HepG2 (cell line): ENCODE results near the gene LIPH. TPM values are rescaled to one million over a fixed set of nuclear protein-coding genes. Genes with fewer than 3 reads are reported as not detected.

Experiments
- ATAC-seq: fragments of 200-7000 bp; cut with Tn5 transposase; 3 replicates; pipeline ENCODE4 v1.9.1; 2020; ENCODE audit warnings: mild to moderate bottlenecking, moderate library complexity
- BruUV-seq: library from RNA; stranded (reverse); fragments of 400-500 nt; replicated peaks from 2 replicates; lab custom pipeline; 2021; lab: Mats Ljungman, UMichigan
- CTCF ChIA-PET: fragments of 300-600 bp; formaldehyde crosslinking; extraction: SDS; loops from one replicate; lab custom pipeline; 2021; ENCODE audit warnings: low total read pairs, inconsistent platforms, low intra/inter-chr PET ratio; lab: Yijun Ruan, JAX
- POLR2A ChIA-PET: fragments of 350-600 bp; sonication (Branson Sonifier 250); formaldehyde crosslinking; loops from one replicate; lab custom pipeline; 2020; ENCODE audit warnings: antibody characterized with exemption, inconsistent platforms; lab: Yijun Ruan, JAX
- DNase-seq: peaks from one replicate; pipeline ENCODE4 v3.0.0-alpha.2; 2015; ENCODE audit warnings: low spot score
- FAIRE-seq: peaks from 3 replicates; lab custom pipeline; 2011; peaks lifted over from hg19 to GRCh38; lab: Jason Lieb, UNC
- H2AFZ ChIP-seq: one replicate; pipeline ENCODE4 v1.6.1; 2011; ENCODE audit warnings: low read length, inconsistent platforms
- H3K27ac ChIP-seq: fragments of 300-600 bp; 3 replicates; pipeline ENCODE4 v1.8.0; 2011; ENCODE audit warnings: mixed run types, mild to moderate bottlenecking, mixed read lengths, low read length, inconsistent platforms; ENCODE audit not compliant: insufficient read depth; ENCODE audit errors: extremely low read length
- H3K27me3 ChIP-seq, 2 experiments: fragments of 200-600 bp in 1 of 2; 2 replicates in 1 of 2; 3 replicates in 1 of 2; pipeline versions ENCODE4 v1.6.0 to v1.8.0; 2011; ENCODE audit warnings: low read length in 2 of 2, mild to moderate bottlenecking in 2 of 2, moderate library complexity in 2 of 2, inconsistent platforms in 1 of 2; ENCODE audit not compliant: insufficient read depth in 2 of 2, control insufficient read depth in 1 of 2
- H3K36me3 ChIP-seq, 2 experiments: fragments of 200-600 bp in 1 of 2; replicated peaks in 1 of 2; 2 replicates in 1 of 2; 3 replicates in 1 of 2; pipeline versions ENCODE4 v1.5.1 to v1.8.0; 2011; ENCODE audit warnings: low read length in 2 of 2, inconsistent platforms in 1 of 2; ENCODE audit not compliant: insufficient read depth in 2 of 2, control insufficient read depth in 1 of 2
- H3K4me1 ChIP-seq: 2 replicates; pipeline ENCODE4 v1.5.1; 2012; ENCODE audit warnings: low read length, inconsistent platforms; ENCODE audit not compliant: insufficient read depth
- H3K4me2 ChIP-seq: 2 replicates; pipeline ENCODE4 v1.6.0; 2011; ENCODE audit warnings: low read depth, low read length, inconsistent platforms
- H3K4me3 ChIP-seq, 3 experiments: fragments of 200-600 bp in 1 of 3; sonication (generic), shearing (Covaris generic) in 1 of 3; replicated peaks in 1 of 3; 2 replicates each; pipeline ENCODE4 v1.5.1; 2011 to 2016; ENCODE audit warnings: low read length in 3 of 3, inconsistent platforms in 2 of 3, low read depth in 2 of 3, mild to moderate bottlenecking in 2 of 3, control low read depth in 1 of 3, mixed read lengths in 1 of 3; ENCODE audit not compliant: insufficient read depth in 1 of 3
- H3K79me2 ChIP-seq: one replicate; pipeline ENCODE4 v1.6.1; 2011; ENCODE audit warnings: low read length, inconsistent platforms; ENCODE audit not compliant: insufficient read depth
- H3K9ac ChIP-seq: 2 replicates; pipeline ENCODE4 v1.6.0; 2011; ENCODE audit warnings: mild to moderate bottlenecking, low read depth, low read length, inconsistent platforms; ENCODE audit not compliant: insufficient read depth
- H3K9me3 ChIP-seq: 2 replicates; pipeline ENCODE4 v1.5.1; 2012; ENCODE audit warnings: mild to moderate bottlenecking, low read length
- H4K20me1 ChIP-seq: 2 replicates; pipeline ENCODE4 v1.6.0; 2011; ENCODE audit warnings: inconsistent platforms, mild to moderate bottlenecking, low read length, moderate library complexity; ENCODE audit not compliant: insufficient read depth
- AGO1 ChIP-seq: fragments of 200-400 bp; formaldehyde crosslinking; IDR thresholded peaks from 2 replicates; pipeline ENCODE4 v1.6.1; 2017; ENCODE audit warnings: mild to moderate bottlenecking, low read depth, low read length, moderate library complexity; ENCODE audit not compliant: poor library complexity, severe bottlenecking
- AHR ChIP-seq: IDR thresholded peaks from 2 replicates; pipeline ENCODE4 v1.6.1; 2018; ENCODE audit warnings: missing genetic modification reagents, missing compliant biosample characterization
- CAMTA2 ChIP-seq: sonication (generic); formaldehyde crosslinking; IDR thresholded peaks from 2 replicates; pipeline ENCODE4 v1.4.0; 2020; ENCODE audit warnings: mild to moderate bottlenecking, missing genetic modification reagents, borderline replicate concordance
- CCAR2 ChIP-seq: fragments of 200-400 bp; formaldehyde crosslinking; optimal IDR thresholded peaks from 2 replicates; pipeline ENCODE3; 2018; ENCODE audit warnings: low read depth, mild to moderate bottlenecking, low read length, moderate library complexity
- CHCHD3 ChIP-seq: sonication (generic); formaldehyde crosslinking; IDR thresholded peaks from 2 replicates; pipeline ENCODE4 v1.8.0; 2022; ENCODE audit warnings: mild to moderate bottlenecking, missing genetic modification reagents, moderate library complexity
- EZH2 ChIP-seq: conservative IDR thresholded peaks from 2 replicates; pipeline ENCODE4 v1.6.1; 2012; ENCODE audit warnings: mild to moderate bottlenecking, low read depth, low read length, moderate library complexity
- HNRNPLL ChIP-seq: fragments of 200-400 bp; formaldehyde crosslinking; IDR thresholded peaks from 2 replicates; pipeline ENCODE4 v1.6.1; 2017; ENCODE audit warnings: mild to moderate bottlenecking, low read depth, low read length; ENCODE audit not compliant: poor library complexity, severe bottlenecking
- NCOA1 ChIP-seq: sonication (generic); formaldehyde crosslinking; IDR thresholded peaks from 2 replicates; pipeline ENCODE4 v1.9.0; 2021; ENCODE audit warnings: missing genetic modification reagents
- RBFOX2 ChIP-seq: fragments of 200-400 bp; formaldehyde crosslinking; IDR thresholded peaks from 2 replicates; pipeline ENCODE4 v1.6.1; 2017; ENCODE audit warnings: low read depth, mild to moderate bottlenecking, low read length
- TBX2 ChIP-seq: sonication (generic); formaldehyde crosslinking; IDR thresholded peaks from 2 replicates; pipeline ENCODE4 v1.5.0; 2020; ENCODE audit warnings: missing genetic modification reagents, mild to moderate bottlenecking, borderline replicate concordance
- ZBTB1 ChIP-seq: sonication (generic); formaldehyde crosslinking; IDR thresholded peaks from 2 replicates; pipeline ENCODE4 v1.4.0; 2020; ENCODE audit warnings: missing genetic modification reagents, borderline replicate concordance
- ZBTB8A ChIP-seq: sonication (generic); formaldehyde crosslinking; IDR thresholded peaks from 2 replicates; pipeline ENCODE4 v1.4.0; 2020; ENCODE audit warnings: mild to moderate bottlenecking, low read depth, missing genetic modification reagents, borderline replicate concordance
- ZNF124 ChIP-seq: sonication (generic); formaldehyde crosslinking; IDR thresholded peaks from 2 replicates; pipeline ENCODE4 v1.4.0; 2020; ENCODE audit warnings: missing genetic modification reagents
- ZNF136 ChIP-seq: sonication (generic); formaldehyde crosslinking; IDR thresholded peaks from 2 replicates; pipeline ENCODE4 v1.8.1; 2022; ENCODE audit warnings: low read depth, mild to moderate bottlenecking, moderate library complexity, missing genetic modification reagents
- ZNF17 ChIP-seq: sonication (generic); formaldehyde crosslinking; IDR thresholded peaks from 2 replicates; pipeline ENCODE4 v1.5.0; 2020; ENCODE audit warnings: mild to moderate bottlenecking, missing genetic modification reagents
- ZNF329 ChIP-seq: sonication (generic); formaldehyde crosslinking; IDR thresholded peaks from 2 replicates; pipeline ENCODE4 v1.9.0; 2021; ENCODE audit warnings: low read depth, mild to moderate bottlenecking, missing genetic modification reagents
- ZNF34 ChIP-seq: sonication (generic); formaldehyde crosslinking; IDR thresholded peaks from 2 replicates; pipeline ENCODE4 v1.4.0; 2020; ENCODE audit warnings: mild to moderate bottlenecking, missing genetic modification reagents, borderline replicate concordance
- ZNF530 ChIP-seq: sonication (generic); formaldehyde crosslinking; IDR thresholded peaks from 2 replicates; pipeline ENCODE4 v1.5.0; 2020; ENCODE audit warnings: low read depth, mild to moderate bottlenecking, missing genetic modification reagents
- WGBS: methylation state at CpG from one replicate; pipeline ENCODE4 v1.1.6; 2017; ENCODE audit warnings: low lambda C conversion rate; 5-methylcytosine and 5-hydroxymethylcytosine counted together
- in situ Hi-C: cut with HindIII; loops from 2 replicates; pipeline ENCODE4 v1.10.0; 2017; ENCODE audit warnings: low pct_unique_long_range_greater_than_20kb; ENCODE audit not compliant: extremely low pct_ligation_motif_present
- intact Hi-C: fragments of 100-400 bp; cut with micrococcal nuclease; formaldehyde crosslinking; loops from one replicate; pipeline ENCODE4 v1.10.0; 2022; ENCODE audit not compliant: unreplicated experiment
- polyA plus RNA-seq, 8 experiments: library from polyadenylated mRNA; depleted of rRNA in 3 of 8; stranded (reverse) in 7 of 8; unstranded in 1 of 8; fragments of >200 nt; fragmentation: Illumina TruSeq in 4 of 8; extraction: Trizol in 4 of 8; gene quantifications; 2 replicates each; pipeline versions ENCODE4 v1.2.1 to v1.2.3, GENCODE V29; 2011 to 2016; ENCODE audit warnings: low read depth in 4 of 8, missing spikeins in 1 of 8, mixed read lengths in 1 of 8; ENCODE audit not compliant: insufficient read depth in 1 of 8
- total RNA-seq, 5 experiments: library from RNA; depleted of rRNA; stranded (reverse); fragments of >200 nt; fragmentation: Illumina TruSeq; extraction: Trizol; gene quantifications; 2 replicates each; pipeline ENCODE4 v1.2.3, GENCODE V29; 2016; ENCODE audit warnings: low read depth in 1 of 5

The LIPH gene
- total and polyA plus RNA-seq, 2 of the 13 experiments (the other 11 are each of a cell fraction or from before 2014, with no cell fraction given): 0.09 to 0.34 TPM

- no peak overlapping the region for H3K27ac ChIP-seq
- TF ChIP-seq RBFOX2 (no peak), AHR (CRISPR knock-in tag) (no peak), TBX2 (CRISPR knock-in tag) (no peak), ZNF34 (CRISPR knock-in tag) (no peak), ZNF124 (CRISPR knock-in tag) (no peak), ZBTB8A (CRISPR knock-in tag) (no peak), ZNF17 (CRISPR knock-in tag) (no peak), CHCHD3 (no peak), CAMTA2 (no peak), ZBTB1 (no peak), EZH2 (no peak), ZNF329 (no peak), AGO1 (no peak), HNRNPLL (no peak), ZNF136 (no peak), NCOA1 (CRISPR knock-in tag) (no peak), ZNF530 (no peak), CCAR2 (no peak)
- TF ChIP-seq, all 625 proteins: peak for 0
- H3K4me2 ChIP-seq: no peak overlapping the region
- no peaks in the 10 kb centered on the region for H3K9me3 ChIP-seq
- ATAC-seq (no peak), FAIRE-seq (no peak), DNase-seq (no peak)
- H3K79me2 ChIP-seq: no peaks in the 10 kb centered on the region
- H3K9ac ChIP-seq: no peak overlapping the region
- no peak overlapping the region for H3K4me3 ChIP-seq
- no peaks in the 10 kb centered on the region for H3K36me3 ChIP-seq
- in situ Hi-C loops (no loop called here), intact Hi-C loops (no loop called here)
- H4K20me1 ChIP-seq: no peaks in the 10 kb centered on the region
- BruUV-seq: no TSS peak
- H3K27me3 ChIP-seq: no peaks in the 10 kb centered on the region; a peak in 1 of 5 replicates
- POLR2A ChIA-PET: no interaction called here
- peaks cover 41% of the 10 kb centered on the region for H3K4me1 ChIP-seq
- WGBS: 86% methylated on average over 13 of the region's 13 CpGs
- no peak overlapping the region for H2AFZ ChIP-seq
- CTCF ChIA-PET: no interaction called here
Observed at GRCh38 chr3:185560676-185561075, 8.3 kb upstream of the LIPH start.
